ENCODE data around the gene AP3S1.

AP3S1 gene

DNA sequence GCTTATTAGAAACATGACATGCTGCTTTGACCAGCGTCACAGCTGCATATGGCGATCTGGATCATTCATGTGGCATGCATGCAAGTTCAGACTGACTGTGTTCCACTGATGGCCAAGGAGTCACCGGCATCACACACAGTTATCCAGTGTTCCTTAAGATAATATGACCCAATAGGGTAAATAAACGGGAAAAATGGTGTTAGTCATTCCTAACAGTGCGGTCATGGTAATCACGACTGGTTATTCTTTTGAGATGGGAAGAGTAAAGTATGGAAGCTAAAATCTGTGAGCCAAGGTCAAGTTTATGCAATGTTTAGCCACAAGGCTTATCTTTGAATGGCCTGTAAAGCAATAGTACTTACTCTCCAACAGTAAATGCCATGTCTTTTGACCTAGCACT is 91.3 kb downstream of the AP3S1 start:
- no peak for DNase-seq (ENCODE audit: low read depth)
- TF ChIP-seq CTCF (IDR thresholded peaks at IDR 0.05; ENCODE audit: control insufficient read depth, insufficient read depth, low read depth, low read length, missing control alignments), result no peak
- no peak overlapping the region for H3K4me3 ChIP-seq (ENCODE audit: control insufficient read depth, low read depth, low read length)

DNA sequence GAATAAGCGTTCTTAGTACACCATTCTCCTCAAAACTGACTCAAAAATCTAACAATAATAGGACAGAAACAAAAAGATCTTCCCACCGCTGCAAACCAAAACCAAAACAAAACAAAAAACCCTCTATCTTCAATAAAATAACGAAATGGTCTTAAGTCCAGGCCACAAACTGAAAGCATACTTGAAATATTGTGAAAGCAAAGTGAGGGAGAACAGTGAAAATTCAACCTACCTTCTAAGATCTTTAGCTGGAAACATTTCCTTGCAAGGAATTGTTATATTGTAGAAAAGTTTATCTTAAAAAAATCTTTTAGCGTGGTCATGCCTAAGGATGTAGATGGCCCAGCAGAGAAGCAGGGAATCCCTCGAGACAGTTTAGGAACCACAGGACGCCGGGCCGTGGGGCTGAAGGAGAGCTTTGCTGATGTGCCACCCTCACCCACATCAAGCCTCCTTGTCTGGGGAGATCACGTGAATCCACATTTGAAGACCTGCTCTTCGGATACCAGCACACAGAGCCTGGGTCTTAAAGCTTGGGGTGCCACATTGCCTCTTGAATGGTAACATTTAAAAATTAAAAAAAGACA is 92.7 kb downstream of the AP3S1 start:
- no peak for DNase-seq (ENCODE audit: low read depth)
- no peak for TF ChIP-seq CTCF (IDR thresholded peaks at IDR 0.05; ENCODE audit: control insufficient read depth, insufficient read depth, low read depth, low read length, missing control alignments)
- H3K4me3 ChIP-seq (ENCODE audit: control insufficient read depth, low read depth, low read length), result no peak overlapping the region

DNA sequence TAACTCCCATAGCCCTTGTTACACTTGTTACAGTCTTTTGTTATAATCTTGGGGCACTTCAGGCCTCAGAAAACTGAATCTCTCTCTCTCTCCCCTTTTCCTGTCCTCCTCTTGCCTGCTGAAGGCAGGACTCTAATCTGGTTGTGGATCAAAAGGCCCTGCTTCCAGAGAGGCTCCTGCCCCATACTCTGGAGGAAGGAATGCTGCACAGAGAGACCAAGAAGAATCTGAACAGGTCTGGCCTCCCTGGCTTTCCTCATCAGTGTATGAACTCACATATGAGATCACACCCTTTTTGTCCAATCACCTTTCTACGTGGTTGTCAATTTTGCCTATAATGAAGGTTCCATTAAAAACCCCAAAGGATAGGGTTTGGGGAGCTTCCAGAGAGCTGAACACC is 94.3 kb downstream of the AP3S1 start:
- TF ChIP-seq CTCF (IDR thresholded peaks at IDR 0.05; ENCODE audit: control insufficient read depth, insufficient read depth, low read depth, low read length, missing control alignments), result no peak
- DNase-seq (ENCODE audit: low read depth), result no peak
- H3K4me3 ChIP-seq (ENCODE audit: control insufficient read depth, low read depth, low read length), result no peak overlapping the region

- no peak for TF ChIP-seq CTCF (IDR thresholded peaks at IDR 0.05; ENCODE audit: control insufficient read depth, insufficient read depth, low read depth, low read length, missing control alignments)
- H3K4me3 ChIP-seq (ENCODE audit: control insufficient read depth, low read depth, low read length), result no peak overlapping the region
- DNase-seq (ENCODE audit: low read depth), result no peak
Measured at GRCh38 chr5:115939059-115939458, 97.3 kb downstream of the AP3S1 start.

DNA sequence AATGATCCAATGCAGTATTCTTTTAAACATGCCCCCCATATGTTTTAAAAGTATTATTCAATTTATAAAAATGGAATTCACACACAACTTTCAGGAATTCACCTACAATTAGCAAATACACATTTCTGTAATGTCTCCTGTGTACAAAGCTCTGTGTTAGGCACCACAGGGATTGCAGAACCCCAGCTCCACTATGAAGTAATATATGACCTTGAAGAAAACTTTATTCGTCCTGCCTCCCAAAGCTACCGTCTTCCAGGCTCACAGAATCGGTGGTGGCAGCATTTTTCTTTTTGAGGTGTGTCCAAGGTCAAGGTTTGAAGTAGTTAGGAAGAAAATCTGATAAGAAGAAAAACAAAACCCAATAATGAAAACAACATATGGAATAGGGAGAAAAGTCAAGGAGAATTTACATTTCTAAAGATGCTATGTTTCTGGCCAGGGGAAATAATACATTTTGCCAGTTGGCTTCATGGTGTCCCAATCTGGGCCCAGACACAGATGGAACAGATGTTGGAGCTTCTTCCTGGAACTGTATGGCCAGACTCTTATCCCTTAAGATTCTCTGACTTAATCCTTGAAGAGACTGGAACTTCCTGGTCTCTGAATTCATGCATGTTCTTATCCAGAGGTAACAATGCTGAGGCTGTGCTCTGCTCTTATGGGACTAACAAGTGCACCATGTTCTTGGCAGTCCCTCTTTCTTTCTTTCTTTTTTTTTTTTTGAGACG is 98.5 kb downstream of the AP3S1 start:
- no peak for DNase-seq (ENCODE audit: low read depth)
- no peak overlapping the region for H3K4me3 ChIP-seq (ENCODE audit: control insufficient read depth, low read depth, low read length)
- TF ChIP-seq CTCF (IDR thresholded peaks at IDR 0.05; ENCODE audit: control insufficient read depth, insufficient read depth, low read depth, low read length, missing control alignments), result no peak

GRCh38 chr5:115941051-115941675 is 99.4 kb downstream of the AP3S1 start:
- no peak for TF ChIP-seq CTCF (IDR thresholded peaks at IDR 0.05; ENCODE audit: control insufficient read depth, insufficient read depth, low read depth, low read length, missing control alignments)
- no peak overlapping the region for H3K4me3 ChIP-seq (ENCODE audit: control insufficient read depth, low read depth, low read length)
- DNase-seq (ENCODE audit: low read depth), result peak; percentile 96

Measured in AG09309 (cell line).